ENCODE results near the gene ATP13A3. TPM values are rescaled to one million over a fixed set of nuclear protein-coding genes. Genes with fewer than 3 reads are reported as not detected.

The ATP13A3 gene
- total RNA-seq, 1 donor from 2014 or later, result 57.7 TPM

GRCh38 chr3:194360568-194360967 lies 126.2 kb downstream of the ATP13A3 start:
- intact Hi-C loops (cut with DNase I), result no loop called here
- Histone ChIP-seq H3K9me3 (no peaks in the 10 kb centered on the region), H3K4me1 (peaks cover 12% of the 10 kb centered on the region), H3K4me3 (no peak overlapping the region), H3K27ac (no peak overlapping the region), H3K27me3 (no peaks in the 10 kb centered on the region), H3K36me3 (no peaks in the 10 kb centered on the region)
- no peak for DNase-seq (ENCODE audit: extremely low spot score in 2 of 2)
- TF ChIP-seq POLR2A (IDR thresholded peaks at IDR 0.05) (no peak), CTCF (IDR thresholded peaks at IDR 0.05) (no peak), POLR2AphosphoS5 (IDR thresholded peaks at IDR 0.05; ENCODE audit: insufficient read depth in 1 of 2, low read depth in 1 of 2) (no peak)

- Histone ChIP-seq H3K4me3 (no peak overlapping the region), H3K9me3 (no peaks in the 10 kb centered on the region), H3K36me3 (no peaks in the 10 kb centered on the region), H3K4me1 (no peaks in the 10 kb centered on the region), H3K27me3 (no peaks in the 10 kb centered on the region), H3K27ac (no peak overlapping the region)
- no peak for TF ChIP-seq CTCF (IDR thresholded peaks at IDR 0.05)
- TF ChIP-seq POLR2AphosphoS5 (IDR thresholded peaks at IDR 0.05; ENCODE audit: insufficient read depth in 1 of 2, low read depth in 1 of 2), result no peak
- TF ChIP-seq POLR2A (IDR thresholded peaks at IDR 0.05), result no peak
- DNase-seq (ENCODE audit: extremely low spot score in 2 of 2), result no peak
- intact Hi-C loops (cut with DNase I), result no loop called here
These were observed 129.1 kb downstream of the ATP13A3 start for GRCh38 chr3:194357681-194358080.

GRCh38 chr3:194355379-194355778 lies 131.4 kb downstream of the ATP13A3 start:
- Histone ChIP-seq H3K9me3 (no peaks in the 10 kb centered on the region), H3K27ac (no peak overlapping the region), H3K27me3 (no peaks in the 10 kb centered on the region), H3K36me3 (no peaks in the 10 kb centered on the region), H3K4me3 (no peak overlapping the region), H3K4me1 (no peaks in the 10 kb centered on the region)
- no peak for TF ChIP-seq CTCF (IDR thresholded peaks at IDR 0.05)
- no peak for TF ChIP-seq POLR2AphosphoS5 (IDR thresholded peaks at IDR 0.05; ENCODE audit: insufficient read depth in 1 of 2, low read depth in 1 of 2)
- no peak for TF ChIP-seq POLR2A (IDR thresholded peaks at IDR 0.05)
- DNase-seq (ENCODE audit: extremely low spot score in 2 of 2), result no peak
- intact Hi-C loops (cut with DNase I), result no loop called here

GRCh38 chr3:194354315-194354714 lies 132.5 kb downstream of the ATP13A3 start:
- no peak for TF ChIP-seq POLR2AphosphoS5 (IDR thresholded peaks at IDR 0.05; ENCODE audit: insufficient read depth in 1 of 2, low read depth in 1 of 2)
- no peak for TF ChIP-seq POLR2A (IDR thresholded peaks at IDR 0.05)
- TF ChIP-seq CTCF (IDR thresholded peaks at IDR 0.05), result no peak
- H3K4me1 ChIP-seq, result no peaks in the 10 kb centered on the region
- H3K27ac ChIP-seq, result no peak overlapping the region
- intact Hi-C loops (cut with DNase I), result no loop called here
- no peak for DNase-seq (ENCODE audit: extremely low spot score in 2 of 2)
- no peaks in the 10 kb centered on the region for H3K36me3 ChIP-seq
- no peaks in the 10 kb centered on the region for H3K27me3 ChIP-seq
- H3K4me3 ChIP-seq, result no peak overlapping the region
- no peaks in the 10 kb centered on the region for H3K9me3 ChIP-seq

Small RNAs within 50 kb of the gene (small RNA-seq; reads per million reads assigned to genes)
- gene AC108676.2, result not detected
- gene RNU6-1101P, result not detected

Other genes starting within 250 kb of the ATP13A3 start
- not detected for gene CPN2, start 135.7 kb downstream of the ATP13A3 start, total RNA-seq
- not detected for gene LRRC15, start 117.3 kb downstream of the ATP13A3 start, total RNA-seq
- gene GP5, start 87.7 kb downstream of the ATP13A3 start, total RNA-seq, result not detected
- 11.0 TPM for gene TMEM44, start 146.4 kb upstream of the ATP13A3 start, total RNA-seq
- 40.3 TPM for gene LSG1, start 185.2 kb upstream of the ATP13A3 start, total RNA-seq
- 20.4 TPM for gene FAM43A, start 198.9 kb upstream of the ATP13A3 start, total RNA-seq

Measured in vagina (tissue), 2 donors.